MCF 10A (cell line): ENCODE measurements around the gene TMEM61. TPM values are rescaled to one million over a fixed set of nuclear protein-coding genes. Genes with fewer than 3 reads are reported as not detected.

Experiments used
- BruUV-seq: library from RNA; stranded (reverse); fragments of 400-500 nt; replicated peaks from 2 replicates; lab custom pipeline; 2021; lab: Mats Ljungman, UMichigan
- CTCF ChIA-PET: fragments of 300-600 bp; sonication (Branson Sonifier 250); formaldehyde crosslinking; extraction: SDS; loops from one replicate; lab custom pipeline; 2021; ENCODE audit warnings: antibody characterized with exemption, inconsistent platforms; lab: Yijun Ruan, JAX
- POLR2A ChIA-PET: fragments of 300-600, 350-650 bp; sonication (Branson Sonifier 250); formaldehyde crosslinking; extraction: SDS; loops from one replicate; lab custom pipeline; 2020; ENCODE audit warnings: antibody characterized with exemption, inconsistent platforms; lab: Yijun Ruan, JAX
- DNase-seq: peaks from one replicate; pipeline ENCODE4 v3.0.0-alpha.2; 2018; ENCODE audit not compliant: unreplicated experiment
- H3K27ac Mint-ChIP-seq: one replicate; pipeline ENCODE4 v1.8.0; 2022; ENCODE audit warnings: mild to moderate bottlenecking, low read depth, mixed read lengths; ENCODE audit not compliant: unreplicated experiment
- H3K27me3 Mint-ChIP-seq: one replicate; pipeline ENCODE4 v1.8.0; 2022; ENCODE audit warnings: mixed read lengths; ENCODE audit not compliant: insufficient read depth, unreplicated experiment
- H3K36me3 Mint-ChIP-seq: one replicate; pipeline ENCODE4 v1.8.0; 2022; ENCODE audit warnings: mild to moderate bottlenecking, moderate library complexity, mixed read lengths; ENCODE audit not compliant: insufficient read depth, unreplicated experiment
- H3K4me1 Mint-ChIP-seq: one replicate; pipeline ENCODE4 v1.8.0; 2022; ENCODE audit warnings: mixed read lengths; ENCODE audit not compliant: insufficient read depth, unreplicated experiment
- H3K4me3 Mint-ChIP-seq: one replicate; pipeline ENCODE4 v1.8.0; 2022; ENCODE audit warnings: mild to moderate bottlenecking, moderate library complexity, mixed read lengths; ENCODE audit not compliant: unreplicated experiment
- H3K9me3 Mint-ChIP-seq: one replicate; pipeline ENCODE4 v1.8.0; 2022; ENCODE audit warnings: mixed read lengths; ENCODE audit not compliant: unreplicated experiment
- CTCF ChIP-seq: fragments of 200-600 bp; IDR thresholded peaks from one replicate; pipeline ENCODE4 v1.8.0; 2022; ENCODE audit warnings: antibody characterized with exemption, mild to moderate bottlenecking; ENCODE audit not compliant: unreplicated experiment
- intact Hi-C: fragments of 100-400 bp; cut with micrococcal nuclease; formaldehyde crosslinking; loops from 2 replicates; pipeline ENCODE4 v1.14.1; 2022
- total RNA-seq: library from RNA; stranded (reverse); gene quantifications from 2 replicates; pipeline ENCODE4 v1.2.3, GENCODE V29; 2022

The TMEM61 gene
- total RNA-seq, 1 experiment from 2014 or later, result not detected

- no TSS peak for BruUV-seq
- Mint-ChIP-seq H3K9me3 (no peaks in the 10 kb centered on the region), H3K4me1 (no peaks in the 10 kb centered on the region), H3K36me3 (no peaks in the 10 kb centered on the region), H3K4me3 (no peak overlapping the region), H3K27ac (no peak overlapping the region), H3K27me3 (no peaks in the 10 kb centered on the region)
- TF ChIP-seq CTCF, result no peak
- intact Hi-C loops, result no loop called here
- no peak for DNase-seq
- CTCF ChIA-PET, result interaction anchor here (0.6 to 1.0 kb wide), 2 partner anchors 33 to 38 kb away, joined by 3 read pairs; no protein-coding TSS in a partner anchor
- POLR2A ChIA-PET, result no interaction called here
These were observed 2.3 kb downstream of the TMEM61 start for GRCh38 chr1:54982739-54983138.

GRCh38 chr1:54984131-54984842 lies 3.9 kb downstream of the TMEM61 start:
- H3K36me3 Mint-ChIP-seq, result no peaks in the 10 kb centered on the region
- CTCF ChIA-PET, result interaction anchor here (0.6 to 22.1 kb wide), 6 partner anchors 8 to 36 kb away, joined by 3 to 385 read pairs (median 4); partner anchors contain the start of gene BSND
- no peak overlapping the region for H3K4me3 Mint-ChIP-seq
- no peaks in the 10 kb centered on the region for H3K27me3 Mint-ChIP-seq
- H3K27ac Mint-ChIP-seq, result no peak overlapping the region
- no peaks in the 10 kb centered on the region for H3K4me1 Mint-ChIP-seq
- no peaks in the 10 kb centered on the region for H3K9me3 Mint-ChIP-seq
- POLR2A ChIA-PET, result no interaction called here
- no peak for TF ChIP-seq CTCF
- intact Hi-C loops, result no loop called here
- no TSS peak for BruUV-seq
- no peak for DNase-seq

- no peaks in the 10 kb centered on the region for H3K27me3 Mint-ChIP-seq
- ChIA-PET CTCF (interaction anchor here (0.6 to 22.1 kb wide), 3 partner anchors 11 to 47 kb away, joined by 3 to 385 read pairs (median 45); partner anchors contain the start of gene BSND), POLR2A (no interaction called here)
- intact Hi-C loops, result no loop called here
- no peaks in the 10 kb centered on the region for H3K9me3 Mint-ChIP-seq
- no peak for DNase-seq
- H3K36me3 Mint-ChIP-seq, result no peaks in the 10 kb centered on the region
- TF ChIP-seq CTCF, result no peak
- BruUV-seq, result no TSS peak
- H3K4me3 Mint-ChIP-seq, result no peak overlapping the region
- H3K4me1 Mint-ChIP-seq, result no peaks in the 10 kb centered on the region
- H3K27ac Mint-ChIP-seq, result no peak overlapping the region
These were observed 5.1 kb downstream of the TMEM61 start for GRCh38 chr1:54985556-54985955.

- no peaks in the 10 kb centered on the region for H3K9me3 Mint-ChIP-seq
- H3K36me3 Mint-ChIP-seq, result no peaks in the 10 kb centered on the region
- no peak overlapping the region for H3K4me3 Mint-ChIP-seq
- intact Hi-C loops, result no loop called here
- no peak for DNase-seq
- H3K4me1 Mint-ChIP-seq, result no peaks in the 10 kb centered on the region
- no peaks in the 10 kb centered on the region for H3K27me3 Mint-ChIP-seq
- CTCF ChIA-PET, result interaction anchor here (0.9 to 22.1 kb wide), 4 partner anchors 11 to 38 kb away, joined by 3 to 385 read pairs (median 24); partner anchors contain the start of gene BSND
- TF ChIP-seq CTCF, result no peak
- no TSS peak for BruUV-seq
- no peak overlapping the region for H3K27ac Mint-ChIP-seq
- POLR2A ChIA-PET, result no interaction called here
These were observed 5.6 kb downstream of the TMEM61 start for GRCh38 chr1:54986025-54986424.
